ENCODE results near the gene DHX58.

GRCh38 chr17:42135664-42136653, 23.4 kb upstream of the DHX58 start:
- TF ChIP-seq CTCF (IDR thresholded peaks at IDR 0.05), result no peak
- peak; percentile 52 for TF ChIP-seq POLR2A (IDR thresholded peaks at IDR 0.05)
